HG03432 (cell line): ENCODE data around the gene P4HA1.

Source experiments
- ATAC-seq: cut with Tn5 transposase; IDR thresholded peaks from one replicate; pipeline ENCODE4 v1.9.1; 2021; ENCODE audit warnings: mild to moderate bottlenecking, moderate library complexity; ENCODE audit not compliant: unreplicated experiment

The P4HA1 gene

DNA sequence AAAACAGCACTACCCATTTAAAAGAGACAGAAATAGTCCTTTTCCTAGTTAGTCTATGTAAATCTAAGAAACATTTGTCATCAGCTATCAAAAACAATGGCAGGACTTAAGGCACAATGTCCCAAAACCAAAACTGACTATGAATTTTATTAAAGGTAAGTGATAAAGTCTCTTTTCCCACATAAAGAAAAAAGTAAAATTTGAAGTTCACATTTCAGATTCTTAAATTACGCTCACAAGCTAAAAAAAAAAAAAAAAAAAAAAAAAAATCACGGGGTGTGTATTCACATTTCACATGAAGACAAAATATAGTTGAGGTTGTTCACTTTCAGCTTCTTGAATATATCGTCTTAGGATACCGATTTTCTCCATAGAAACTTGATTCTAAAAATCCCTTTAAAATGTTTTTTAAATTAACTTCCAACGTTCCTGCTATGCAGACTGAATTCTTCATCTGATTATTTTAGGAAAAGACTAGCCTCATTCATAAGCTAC is 1.6 kb downstream of the P4HA1 start:
- ATAC-seq: no peak

GRCh38 chr10:73093922-73094850 is 2.5 kb downstream of the P4HA1 start:
- ATAC-seq: no peak

DNA sequence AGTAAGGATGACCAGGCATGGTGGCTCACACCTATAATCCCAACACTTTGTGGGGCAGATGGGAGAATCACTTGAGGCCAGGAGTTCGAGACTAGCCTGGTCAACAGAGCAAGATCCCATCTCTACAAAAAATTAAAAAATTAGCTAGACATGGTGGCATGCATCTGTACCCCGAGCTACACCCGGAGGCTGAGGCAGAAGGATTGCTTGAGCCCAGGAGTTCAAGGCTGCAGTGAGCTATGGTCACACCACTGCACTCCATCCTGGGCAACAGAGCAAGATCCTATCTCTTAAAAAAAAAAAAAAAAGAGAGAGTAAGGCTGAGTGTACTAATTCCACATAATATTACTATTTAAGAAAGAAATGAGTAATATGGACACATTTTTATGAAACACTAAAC is 3.8 kb downstream of the P4HA1 start:
- no peak for ATAC-seq

GRCh38 chr10:73088304-73088703 is 8.4 kb downstream of the P4HA1 start:
- ATAC-seq: no peak

DNA sequence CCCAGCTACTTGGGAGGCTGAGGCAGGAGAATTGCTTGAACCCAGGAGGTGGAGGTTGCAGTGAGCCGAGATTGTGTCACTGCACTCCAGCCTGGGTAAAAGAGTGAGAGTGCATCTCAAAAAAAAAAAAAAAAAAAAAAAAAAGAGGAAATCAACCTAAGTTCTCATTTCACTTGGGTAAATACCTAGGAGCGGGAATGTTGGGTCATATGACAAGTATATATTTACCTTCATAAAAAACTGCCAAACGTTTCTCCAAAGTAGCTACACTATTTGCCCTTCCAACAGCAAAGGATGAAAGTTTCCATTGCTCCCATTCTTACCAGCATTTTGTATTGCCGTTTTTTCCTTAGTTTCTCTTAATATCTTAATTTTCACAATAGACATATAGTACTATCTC is 9.8 kb downstream of the P4HA1 start:
- no peak for ATAC-seq

DNA sequence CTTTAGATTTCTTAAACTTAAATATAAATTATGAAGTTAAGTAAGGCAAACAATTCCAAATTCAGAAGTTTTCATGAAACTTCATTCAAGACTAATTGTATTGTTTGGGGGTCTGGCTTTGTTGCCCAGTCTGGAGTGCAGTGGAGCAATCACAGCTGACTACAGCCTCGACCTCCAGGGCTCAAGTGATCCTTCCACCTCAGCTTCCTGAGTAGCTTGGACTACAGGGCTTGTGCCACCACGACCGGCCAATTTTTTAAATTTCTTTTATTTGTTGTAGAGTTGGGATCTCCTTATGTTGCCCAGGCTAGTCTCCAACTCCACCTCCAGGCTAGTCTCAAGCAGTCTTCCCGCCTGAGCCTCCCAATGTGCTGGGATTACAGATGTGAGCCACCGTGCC is 12.5 kb downstream of the P4HA1 start:
- no peak for ATAC-seq

GRCh38 chr10:73083221-73083620 is 13.4 kb downstream of the P4HA1 start:
- ATAC-seq: no peak

DNA sequence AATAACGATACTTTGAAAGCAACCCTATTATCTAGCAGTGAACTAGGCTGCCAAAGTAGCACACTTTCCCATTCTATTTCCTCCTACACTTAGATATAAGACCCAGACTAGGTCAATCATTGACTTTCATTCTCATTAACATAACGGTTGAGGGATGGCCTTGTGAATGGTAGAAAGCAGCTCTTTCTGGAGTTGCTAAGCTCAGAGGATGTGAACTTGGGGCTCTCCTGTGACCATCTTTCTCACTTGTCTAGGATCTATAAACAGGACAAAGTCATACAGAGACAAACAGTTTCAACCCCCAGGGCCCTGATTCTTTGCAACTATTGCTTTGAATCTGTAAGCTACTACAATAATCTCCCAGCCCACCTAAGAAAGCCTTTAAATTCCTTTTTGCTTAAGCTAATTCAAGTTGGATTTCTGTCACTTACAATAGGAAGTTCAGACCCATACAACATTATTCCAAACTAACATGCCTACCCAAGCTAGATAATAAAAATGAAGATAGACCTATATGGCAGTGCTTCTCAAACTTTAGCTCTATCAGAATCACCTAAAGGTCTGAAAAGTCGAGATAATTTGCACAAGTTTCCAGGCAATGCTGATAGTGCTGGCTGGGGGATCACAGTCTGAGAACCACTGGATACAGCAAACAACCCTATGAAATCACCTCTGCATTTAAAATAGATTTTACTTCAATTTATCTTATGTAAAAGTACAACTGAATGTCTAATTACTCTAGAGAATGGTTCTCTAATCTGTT is 16.7 kb downstream of the P4HA1 start:
- no peak for ATAC-seq

DNA sequence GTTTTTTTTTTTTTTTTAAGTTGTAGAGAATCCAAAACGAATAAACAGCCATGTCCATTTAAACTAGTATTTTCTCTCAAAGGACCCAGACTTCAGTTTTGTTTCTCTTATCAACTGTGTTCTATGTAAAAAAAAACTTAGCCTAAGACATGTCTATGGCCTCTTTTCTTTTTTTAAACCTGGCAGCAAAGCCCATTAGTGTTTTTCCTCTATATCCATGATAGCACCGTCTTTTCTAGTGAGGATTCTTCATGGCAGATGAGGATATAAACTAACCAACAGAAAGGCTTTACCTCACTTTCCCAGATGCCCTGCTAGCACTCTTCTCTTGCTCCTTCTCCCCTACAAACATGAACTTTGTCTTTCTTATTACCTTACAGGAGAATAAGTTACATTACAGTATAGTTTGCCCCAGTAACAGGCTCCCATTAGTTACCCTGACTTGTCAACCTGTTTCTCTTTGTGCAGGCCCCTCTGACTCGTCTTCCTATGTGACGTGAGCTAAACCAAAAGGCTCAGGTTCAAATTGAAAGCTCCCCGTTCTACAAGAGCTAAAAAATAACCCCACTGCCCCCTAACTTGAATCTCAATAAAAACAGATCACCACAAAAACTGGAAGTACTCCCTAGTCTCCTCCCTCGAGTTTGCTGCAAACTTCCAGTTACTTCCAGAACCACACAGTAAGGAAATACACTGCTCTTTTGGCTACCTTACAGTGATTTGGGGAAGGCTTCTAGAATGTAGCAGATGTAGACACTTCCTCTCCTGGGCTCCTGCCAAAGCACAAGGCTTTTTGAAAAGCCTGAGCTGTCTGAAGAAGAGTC is 20.1 kb downstream of the P4HA1 start:
- no peak for ATAC-seq

DNA sequence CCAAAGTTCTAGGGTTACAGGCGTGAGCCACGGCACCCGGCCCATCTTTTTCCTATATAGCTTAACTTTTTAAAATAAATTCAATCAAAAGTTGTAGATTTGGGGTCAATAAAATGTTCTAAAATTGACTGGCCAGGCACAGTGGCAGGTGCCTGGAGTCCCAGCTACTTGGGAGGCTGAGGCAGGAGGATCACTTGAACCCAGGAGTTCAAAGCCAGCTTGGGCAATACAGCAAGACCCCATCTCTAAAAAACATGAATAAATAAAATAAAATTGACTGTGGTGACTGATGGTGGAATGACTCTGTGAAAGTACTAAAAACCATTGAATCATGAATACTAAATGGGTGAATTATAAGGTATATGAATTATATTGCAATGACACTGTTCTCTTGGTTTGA is 20.8 kb downstream of the P4HA1 start:
- no peak for ATAC-seq

DNA sequence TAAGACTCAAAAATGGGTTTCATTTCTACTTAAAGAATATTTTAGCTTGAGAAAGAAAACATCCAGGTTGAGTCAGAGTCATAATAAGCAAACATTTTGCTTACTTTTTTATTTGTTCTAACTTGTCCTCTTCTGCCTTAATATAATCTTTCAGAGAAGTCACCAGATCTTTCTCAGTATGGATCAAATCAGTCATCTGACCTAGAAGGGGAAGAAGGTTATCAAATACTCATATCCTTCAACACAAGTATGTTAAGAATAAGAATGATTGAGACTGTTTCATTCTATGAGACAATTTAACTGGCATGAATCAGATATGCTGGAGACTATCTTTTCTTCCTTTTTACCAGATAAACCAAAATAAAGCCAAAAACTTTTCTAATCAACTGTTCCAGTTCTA is 23.0 kb downstream of the P4HA1 start:
- ATAC-seq: no peak

DNA sequence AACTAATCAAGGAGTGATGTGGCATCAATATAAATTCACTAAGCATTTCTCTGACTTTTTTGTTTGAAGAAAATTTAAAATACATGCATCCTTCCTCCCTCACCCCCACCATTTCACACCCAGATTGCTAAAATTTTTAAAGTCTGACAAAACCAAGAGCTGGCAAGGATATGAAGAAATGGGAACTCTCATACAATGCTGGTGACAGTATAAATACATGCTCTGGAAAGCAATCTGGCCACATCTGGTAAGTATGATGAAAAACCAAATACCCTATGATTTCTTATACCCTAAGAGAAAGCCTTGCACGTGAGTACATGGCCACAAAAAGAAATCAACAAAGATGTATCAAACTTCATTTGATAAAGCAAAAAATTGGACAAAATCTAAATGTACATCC is 31.2 kb downstream of the P4HA1 start:
- no peak for ATAC-seq

DNA sequence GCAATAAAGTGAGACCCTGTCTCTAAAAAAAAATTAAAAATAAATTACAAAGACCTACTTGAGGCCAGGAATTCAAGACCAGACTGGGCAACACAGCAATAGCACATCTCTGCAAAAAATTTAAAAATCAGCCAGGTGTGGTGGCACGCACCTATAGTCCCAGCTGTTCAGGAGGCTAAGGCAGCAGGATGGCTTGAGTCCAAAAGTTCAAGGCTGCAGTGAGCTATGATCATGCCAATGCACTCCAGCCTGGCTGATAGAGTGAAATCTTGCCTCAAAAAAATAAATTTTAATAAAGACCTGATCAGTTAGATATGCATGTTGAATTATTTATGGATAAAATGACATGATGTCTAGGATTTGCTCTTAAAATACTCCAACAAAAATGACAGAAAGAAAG is 34.9 kb downstream of the P4HA1 start:
- ATAC-seq: no peak

DNA sequence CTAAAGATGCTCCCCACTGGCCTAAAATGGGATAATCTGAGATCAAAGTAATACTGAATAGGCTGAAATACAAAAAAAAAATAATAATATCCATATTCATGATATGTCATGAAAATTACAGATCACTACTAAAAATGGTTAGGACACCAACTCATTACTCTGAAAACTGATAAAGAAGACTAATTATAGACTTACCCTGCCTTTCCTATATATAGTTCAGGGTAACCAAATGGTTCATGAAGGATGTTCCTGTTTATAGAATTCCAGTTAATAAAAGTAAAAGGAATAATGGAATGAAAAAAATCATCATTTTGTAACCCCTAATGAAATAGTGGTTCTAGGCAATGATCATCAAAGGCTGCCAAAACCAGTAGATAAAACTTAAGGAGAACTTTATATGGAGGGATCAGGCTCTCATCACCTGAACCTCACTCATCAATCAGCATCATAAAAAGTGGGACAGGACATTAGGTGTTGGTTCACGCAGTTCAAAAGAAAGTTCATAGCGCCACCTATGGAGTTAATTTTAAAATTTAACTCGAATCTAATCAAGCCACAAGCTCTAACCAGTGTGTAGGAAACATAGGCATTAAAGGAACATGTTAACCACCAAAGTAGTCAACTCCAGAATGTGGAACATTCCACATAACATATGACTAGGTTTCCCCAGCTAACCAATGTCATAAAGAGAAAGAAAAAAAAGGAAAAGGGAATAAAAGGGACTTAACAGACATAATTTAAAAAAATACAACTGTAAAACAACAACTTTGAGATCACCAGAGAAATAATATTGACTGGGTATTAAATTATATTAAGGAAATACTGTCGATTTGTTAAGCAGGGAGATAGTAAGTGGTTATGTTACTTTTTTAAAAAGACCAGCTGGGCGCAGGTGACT is 35.7 kb downstream of the P4HA1 start:
- ATAC-seq: no peak

- no peak for ATAC-seq
Observed at GRCh38 chr10:73060173-73060572, 36.5 kb downstream of the P4HA1 start.

DNA sequence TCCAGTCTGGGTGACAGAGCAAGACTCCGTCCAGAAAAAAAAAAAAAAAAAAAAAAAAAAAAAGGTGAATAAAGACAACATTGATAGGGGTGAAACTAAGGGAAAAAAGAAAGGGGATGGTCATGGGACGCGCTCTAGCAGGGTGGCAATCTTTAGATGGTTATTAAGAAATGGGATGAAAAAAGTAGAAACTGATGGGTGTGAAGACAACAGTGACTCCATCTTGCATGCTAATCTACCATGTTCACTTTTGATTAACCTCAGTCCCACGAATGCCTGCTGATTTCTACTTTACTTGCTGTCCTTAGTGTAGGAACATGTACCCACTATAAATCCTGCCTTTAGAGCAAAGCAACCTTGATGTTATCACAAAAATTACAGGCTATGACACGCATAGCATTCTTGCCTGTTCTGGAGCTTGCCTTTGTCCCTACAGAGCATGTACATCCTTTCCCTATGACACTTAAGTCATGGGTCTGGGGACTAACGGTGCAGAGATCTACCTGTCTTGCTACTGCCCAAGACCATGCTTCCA is 38.5 kb downstream of the P4HA1 start:
- ATAC-seq: no peak

DNA sequence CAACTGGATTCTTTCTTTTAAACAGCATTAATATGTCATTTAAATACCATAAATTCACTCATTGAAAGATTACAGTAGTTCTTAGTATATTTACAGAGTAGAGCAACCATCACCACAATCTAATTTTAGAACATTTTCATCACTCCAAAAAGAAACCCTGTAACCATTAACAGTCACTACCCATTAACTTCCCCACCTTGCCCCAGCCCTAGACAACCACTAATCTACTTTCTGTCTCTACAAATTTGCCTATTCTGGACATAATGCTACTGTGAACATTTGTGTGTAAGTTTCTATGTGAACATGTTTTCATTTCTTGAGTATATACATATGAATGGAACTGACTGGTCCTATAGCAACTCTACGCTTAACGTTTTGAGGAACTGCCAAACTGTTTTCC is 42.4 kb downstream of the P4HA1 start:
- ATAC-seq: peak; percentile 69

GRCh38 chr10:73053275-73053674 is 43.4 kb downstream of the P4HA1 start:
- no peak for ATAC-seq

- no peak for ATAC-seq
Observed at GRCh38 chr10:73044378-73045285, 52.0 kb downstream of the P4HA1 start.
